ENCODE data around the gene APBB2.

APBB2 gene

GRCh38 chr4:40785727-40786126, 428.6 kb downstream of the APBB2 start:
- Histone ChIP-seq H2AK5ac (ENCODE audit: low read length, severe bottlenecking) (no peak overlapping the region), H2BK12ac (ENCODE audit: low read length in 2 of 2) (no peak overlapping the region), H3K4me2 (ENCODE audit: low read length, poor library complexity, severe bottlenecking) (no peak overlapping the region), H3K14ac (ENCODE audit: low read length in 2 of 2) (no peak overlapping the region), H3K9me3 (ENCODE audit: control insufficient read depth, low read length) (no peaks in the 10 kb centered on the region), H2BK5ac (ENCODE audit: low read depth, low read length, poor library complexity, severe bottlenecking) (no peak overlapping the region), H2AFZ (ENCODE audit: low read depth, low read length) (no peak overlapping the region), H3K27me3 (ENCODE audit: control insufficient read depth in 1 of 2, insufficient read depth in 1 of 2, low read length in 2 of 2) (peaks cover 0 to 11% of the 10 kb centered on the region in 2 experiments), H3K18ac (ENCODE audit: low read depth in 1 of 2, low read length in 2 of 2) (no peak overlapping the region), H3K4me3 (ENCODE audit: insufficient read depth in 1 of 2, low read depth in 1 of 2, low read length in 2 of 2) (no peak overlapping the region), H3K79me1 (replicated peaks; ENCODE audit: low read length, poor library complexity, severe bottlenecking) (no peaks in the 10 kb centered on the region), H3K4ac (ENCODE audit: low read depth in 1 of 2, low read length in 2 of 2) (no peak overlapping the region), H2BK120ac (ENCODE audit: low read depth, low read length) (no peak overlapping the region), H3K27ac (ENCODE audit: low read length, poor library complexity, severe bottlenecking) (no peak overlapping the region), H3K4me1 (ENCODE audit: control insufficient read depth, insufficient read depth, low read depth, low read length) (no peaks in the 10 kb centered on the region), H3K9ac (ENCODE audit: low read length) (no peak overlapping the region), H2BK15ac (ENCODE audit: low read depth, poor library complexity, severe bottlenecking) (no peak overlapping the region), H3K36me3 (ENCODE audit: control insufficient read depth in 1 of 2, insufficient read depth in 2 of 2, low read depth in 1 of 2, low read length in 2 of 2) (no peaks in the 10 kb centered on the region), H4K91ac (ENCODE audit: low read length) (no peak overlapping the region), H3K23ac (ENCODE audit: low read length in 2 of 2) (no peak overlapping the region), H4K8ac (ENCODE audit: low read length) (no peak overlapping the region)
- no peak for DNase-seq
- WGBS, result 97% methylated on average over 12 of the region's 12 CpGs

GRCh38 chr4:40782876-40783275, 431.5 kb downstream of the APBB2 start:
- Histone ChIP-seq H4K91ac (ENCODE audit: low read length) (no peak overlapping the region), H4K8ac (ENCODE audit: low read length) (no peak overlapping the region), H2AK5ac (ENCODE audit: low read length, severe bottlenecking) (no peak overlapping the region), H2BK15ac (ENCODE audit: low read depth, poor library complexity, severe bottlenecking) (no peak overlapping the region), H3K4me2 (ENCODE audit: low read length, poor library complexity, severe bottlenecking) (no peak overlapping the region), H3K14ac (ENCODE audit: low read length in 2 of 2) (no peak overlapping the region), H3K27ac (ENCODE audit: low read length, poor library complexity, severe bottlenecking) (no peak overlapping the region), H2BK120ac (ENCODE audit: low read depth, low read length) (no peak overlapping the region), H3K4ac (ENCODE audit: low read depth in 1 of 2, low read length in 2 of 2) (no peak overlapping the region), H3K27me3 (ENCODE audit: control insufficient read depth in 1 of 2, insufficient read depth in 1 of 2, low read length in 2 of 2) (no peaks in the 10 kb centered on the region), H3K23ac (ENCODE audit: low read length in 2 of 2) (no peak overlapping the region), H3K4me1 (ENCODE audit: control insufficient read depth, insufficient read depth, low read depth, low read length) (no peaks in the 10 kb centered on the region), H3K9ac (ENCODE audit: low read length) (no peak overlapping the region), H3K18ac (ENCODE audit: low read depth in 1 of 2, low read length in 2 of 2) (no peak overlapping the region), H3K36me3 (ENCODE audit: control insufficient read depth in 1 of 2, insufficient read depth in 2 of 2, low read depth in 1 of 2, low read length in 2 of 2) (no peaks in the 10 kb centered on the region), H2BK5ac (ENCODE audit: low read depth, low read length, poor library complexity, severe bottlenecking) (no peak overlapping the region), H3K4me3 (ENCODE audit: insufficient read depth in 1 of 2, low read depth in 1 of 2, low read length in 2 of 2) (no peak overlapping the region), H3K79me1 (replicated peaks; ENCODE audit: low read length, poor library complexity, severe bottlenecking) (no peaks in the 10 kb centered on the region), H2AFZ (ENCODE audit: low read depth, low read length) (no peak overlapping the region), H3K9me3 (ENCODE audit: control insufficient read depth, low read length) (peaks cover 8% of the 10 kb centered on the region), H2BK12ac (ENCODE audit: low read length in 2 of 2) (no peak overlapping the region)
- WGBS, result 100% methylated on average over 1 of the region's 2 CpGs
- DNase-seq, result no peak

GRCh38 chr4:40778090-40778489, 436.3 kb downstream of the APBB2 start:
- Histone ChIP-seq H2AK5ac (ENCODE audit: low read length, severe bottlenecking) (no peak overlapping the region), H2BK15ac (ENCODE audit: low read depth, poor library complexity, severe bottlenecking) (no peak overlapping the region), H2BK12ac (ENCODE audit: low read length in 2 of 2) (no peak overlapping the region), H3K79me1 (replicated peaks; ENCODE audit: low read length, poor library complexity, severe bottlenecking) (no peaks in the 10 kb centered on the region), H3K36me3 (ENCODE audit: control insufficient read depth in 1 of 2, insufficient read depth in 2 of 2, low read depth in 1 of 2, low read length in 2 of 2) (peaks cover 0 to 3% of the 10 kb centered on the region in 2 experiments), H3K4me2 (ENCODE audit: low read length, poor library complexity, severe bottlenecking) (no peak overlapping the region), H2BK5ac (ENCODE audit: low read depth, low read length, poor library complexity, severe bottlenecking) (no peak overlapping the region), H2BK120ac (ENCODE audit: low read depth, low read length) (no peak overlapping the region), H3K9ac (ENCODE audit: low read length) (no peak overlapping the region), H3K18ac (ENCODE audit: low read depth in 1 of 2, low read length in 2 of 2) (no peak overlapping the region), H4K8ac (ENCODE audit: low read length) (no peak overlapping the region), H4K91ac (ENCODE audit: low read length) (no peak overlapping the region), H3K23ac (ENCODE audit: low read length in 2 of 2) (no peak overlapping the region), H3K4me3 (ENCODE audit: insufficient read depth in 1 of 2, low read depth in 1 of 2, low read length in 2 of 2) (no peak overlapping the region), H3K9me3 (ENCODE audit: control insufficient read depth, low read length) (peaks cover 13% of the 10 kb centered on the region), H3K27ac (ENCODE audit: low read length, poor library complexity, severe bottlenecking) (no peak overlapping the region), H3K4me1 (ENCODE audit: control insufficient read depth, insufficient read depth, low read depth, low read length) (no peaks in the 10 kb centered on the region), H3K4ac (ENCODE audit: low read depth in 1 of 2, low read length in 2 of 2) (no peak overlapping the region), H3K27me3 (ENCODE audit: control insufficient read depth in 1 of 2, insufficient read depth in 1 of 2, low read length in 2 of 2) (no peaks in the 10 kb centered on the region), H3K14ac (ENCODE audit: low read length in 2 of 2) (no peak overlapping the region), H2AFZ (ENCODE audit: low read depth, low read length) (no peak overlapping the region)
- WGBS, result 90% methylated on average over 1 of the region's 1 CpG
- no peak for DNase-seq

GRCh38 chr4:40769266-40769665, 445.1 kb downstream of the APBB2 start:
- no peak overlapping the region for H2AFZ ChIP-seq (ENCODE audit: low read depth, low read length)
- H3K18ac ChIP-seq (ENCODE audit: low read depth in 1 of 2, low read length in 2 of 2), result no peak overlapping the region
- peaks cover 0 to 8% of the 10 kb centered on the region in 2 experiments for H3K27me3 ChIP-seq (ENCODE audit: control insufficient read depth in 1 of 2, insufficient read depth in 1 of 2, low read length in 2 of 2)
- H2AK5ac ChIP-seq (ENCODE audit: low read length, severe bottlenecking), result no peak overlapping the region
- no peak overlapping the region for H3K4me3 ChIP-seq (ENCODE audit: insufficient read depth in 1 of 2, low read depth in 1 of 2, low read length in 2 of 2)
- 78% methylated on average over 1 of the region's 1 CpG for WGBS
- H3K27ac ChIP-seq (ENCODE audit: low read length, poor library complexity, severe bottlenecking), result no peak overlapping the region
- H2BK12ac ChIP-seq (ENCODE audit: low read length in 2 of 2), result no peak overlapping the region
- H3K4me1 ChIP-seq (ENCODE audit: control insufficient read depth, insufficient read depth, low read depth, low read length), result no peaks in the 10 kb centered on the region
- H3K79me1 ChIP-seq (replicated peaks; ENCODE audit: low read length, poor library complexity, severe bottlenecking), result no peaks in the 10 kb centered on the region
- no peak overlapping the region for H3K23ac ChIP-seq (ENCODE audit: low read length in 2 of 2)
- no peak overlapping the region for H3K14ac ChIP-seq (ENCODE audit: low read length in 2 of 2)
- H4K8ac ChIP-seq (ENCODE audit: low read length), result no peak overlapping the region
- no peak overlapping the region for H3K4me2 ChIP-seq (ENCODE audit: low read length, poor library complexity, severe bottlenecking)
- no peaks in the 10 kb centered on the region for H3K36me3 ChIP-seq (ENCODE audit: control insufficient read depth in 1 of 2, insufficient read depth in 2 of 2, low read depth in 1 of 2, low read length in 2 of 2)
- no peak overlapping the region for H3K9ac ChIP-seq (ENCODE audit: low read length)
- H2BK15ac ChIP-seq (ENCODE audit: low read depth, poor library complexity, severe bottlenecking), result no peak overlapping the region
- no peaks in the 10 kb centered on the region for H3K9me3 ChIP-seq (ENCODE audit: control insufficient read depth, low read length)
- no peak overlapping the region for H4K91ac ChIP-seq (ENCODE audit: low read length)
- no peak overlapping the region for H3K4ac ChIP-seq (ENCODE audit: low read depth in 1 of 2, low read length in 2 of 2)
- no peak overlapping the region for H2BK120ac ChIP-seq (ENCODE audit: low read depth, low read length)
- no peak overlapping the region for H2BK5ac ChIP-seq (ENCODE audit: low read depth, low read length, poor library complexity, severe bottlenecking)
- no peak for DNase-seq

All from mesenchymal stem cell (in vitro differentiated cells and primary cell).